Uterus (tissue), 2 donors: ENCODE data around the gene NTRK3.

Experiments
- CTCF ChIP-seq, 4 experiments: fragments of 200-600 bp in 2 of 4; fragments of 450-650 bp in 2 of 4; sonication (generic) in 2 of 4; IDR thresholded peaks; one replicate each; pipeline ENCODE4 v1.5.1; 2016 to 2019; ENCODE audit warnings: antibody characterized with exemption in 4 of 4, mild to moderate bottlenecking in 2 of 4, moderate library complexity in 1 of 4
- POLR2A ChIP-seq, 2 donors: fragments of 450-650 bp; IDR thresholded peaks; one replicate each; pipeline ENCODE4 v1.6.1; 2016; ENCODE audit warnings: antibody characterized with exemption in 2 of 2, mild to moderate bottlenecking in 1 of 2, moderate library complexity in 1 of 2

- TF ChIP-seq POLR2A (IDR thresholded peaks at IDR 0.05), result no peak
- TF ChIP-seq CTCF (IDR thresholded peaks at IDR 0.05), result no peak
Measured at GRCh38 chr15:87827131-87827530, 429.4 kb downstream of the NTRK3 start.
